ENCODE results near the gene NISCH. TPM values are rescaled to one million over a fixed set of nuclear protein-coding genes. Genes with fewer than 3 reads are reported as not detected.

The NISCH gene
- polyA plus RNA-seq, 2 of the 4 experiments (the other 2 are of a cell fraction) = 17.3 to 18.2 TPM

GRCh38 chr3:52454250-52454937 lies 1.0 kb upstream of the NISCH start:
- ChIA-PET POLR2A (no interaction called here), CTCF (interaction anchor here (0.9 to 14.4 kb wide), 2 partner anchors 9 to 25 kb away, joined by 3 to 351 read pairs; no protein-coding TSS in a partner anchor)
- ATAC-seq (no peak; a peak in 1 of 6 replicates), DNase-seq (ENCODE audit: low read depth in 1 of 2, low spot score in 1 of 2) (no peak), FAIRE-seq (no peak)
- Histone ChIP-seq H3K27ac (peak overlapping the region; percentile 84 to 99; a peak in 5 of 6 replicates), H3K4me1 (peaks cover 26% of the 10 kb centered on the region), H3K9me3 (no peaks in the 10 kb centered on the region), H3K4me2 (peak overlapping the region; percentile 92), H3K4me3 (peak overlapping the region; percentile 66; the same call in 1 of the 3 replicates)
- 63% methylated on average over 5 of the region's 8 CpGs for WGBS (ENCODE audit: missing lambda C conversion rate)
- TF ChIP-seq NFE2L2 (conservative IDR thresholded peaks at IDR 0.05; ENCODE audit: low read length) (no peak), CBX2 (IDR thresholded peaks at IDR 0.05; ENCODE audit: borderline replicate concordance, low read depth) (no peak), EP300 (IDR thresholded peaks at IDR 0.05) (no peak), ELK1 (IDR thresholded peaks at IDR 0.05; ENCODE audit: low read depth, low read length) (no peak), FOSB (CRISPR knock-in tag; IDR thresholded peaks at IDR 0.05) (no peak), CHD4 (IDR thresholded peaks at IDR 0.05; ENCODE audit: borderline replicate concordance) (no peak), MAX (IDR thresholded peaks at IDR 0.05) (no peak), ZC3H11A (IDR thresholded peaks at IDR 0.05) (no peak), EHMT2 (IDR thresholded peaks at IDR 0.05; ENCODE audit: low read depth) (no peak), NR3C1 (IDR thresholded peaks at IDR 0.05) (no peak), ZNF302 (CRISPR knock-in tag; IDR thresholded peaks at IDR 0.05) (no peak), E2F6 (IDR thresholded peaks at IDR 0.05; ENCODE audit: borderline replicate concordance, low read depth) (no peak), RARB (CRISPR knock-in tag; IDR thresholded peaks at IDR 0.05) (no peak), BHLHE40 (IDR thresholded peaks at IDR 0.05; ENCODE audit: low read depth, low read length) (no peak), HEYL (CRISPR knock-in tag; IDR thresholded peaks at IDR 0.05) (no peak)
- TF ChIP-seq, protein P1, sequence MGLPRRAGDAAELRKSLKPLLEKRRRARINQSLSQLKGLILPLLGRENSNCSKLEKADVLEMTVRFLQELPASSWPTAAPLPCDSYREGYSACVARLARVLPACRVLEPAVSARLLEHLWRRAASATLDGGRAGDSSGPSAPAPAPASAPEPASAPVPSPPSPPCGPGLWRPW (IDR thresholded peaks at IDR 0.05) = no peak
- TF ChIP-seq, protein P2, sequence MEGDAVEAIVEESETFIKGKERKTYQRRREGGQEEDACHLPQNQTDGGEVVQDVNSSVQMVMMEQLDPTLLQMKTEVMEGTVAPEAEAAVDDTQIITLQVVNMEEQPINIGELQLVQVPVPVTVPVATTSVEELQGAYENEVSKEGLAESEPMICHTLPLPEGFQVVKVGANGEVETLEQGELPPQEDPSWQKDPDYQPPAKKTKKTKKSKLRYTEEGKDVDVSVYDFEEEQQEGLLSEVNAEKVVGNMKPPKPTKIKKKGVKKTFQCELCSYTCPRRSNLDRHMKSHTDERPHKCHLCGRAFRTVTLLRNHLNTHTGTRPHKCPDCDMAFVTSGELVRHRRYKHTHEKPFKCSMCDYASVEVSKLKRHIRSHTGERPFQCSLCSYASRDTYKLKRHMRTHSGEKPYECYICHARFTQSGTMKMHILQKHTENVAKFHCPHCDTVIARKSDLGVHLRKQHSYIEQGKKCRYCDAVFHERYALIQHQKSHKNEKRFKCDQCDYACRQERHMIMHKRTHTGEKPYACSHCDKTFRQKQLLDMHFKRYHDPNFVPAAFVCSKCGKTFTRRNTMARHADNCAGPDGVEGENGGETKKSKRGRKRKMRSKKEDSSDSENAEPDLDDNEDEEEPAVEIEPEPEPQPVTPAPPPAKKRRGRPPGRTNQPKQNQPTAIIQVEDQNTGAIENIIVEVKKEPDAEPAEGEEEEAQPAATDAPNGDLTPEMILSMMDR (IDR thresholded peaks at IDR 0.05) = no peak

DNA sequence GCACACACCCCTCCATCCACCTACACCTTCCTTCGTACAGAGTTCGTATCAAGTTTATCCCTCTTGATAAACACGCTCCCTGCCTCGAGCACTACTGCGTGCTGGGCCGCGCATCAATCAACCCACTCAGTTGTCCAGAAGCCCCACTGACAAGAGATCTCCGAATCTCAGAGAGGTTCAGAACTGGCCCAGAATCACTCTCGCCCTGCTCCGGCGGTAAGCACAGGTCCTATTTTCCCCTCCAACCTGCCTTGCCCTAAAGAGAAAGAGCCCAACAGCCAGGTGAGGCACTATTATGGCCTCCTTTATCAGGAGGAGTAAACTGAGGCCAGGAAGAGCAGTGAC lies 494 bp upstream of the NISCH start:
- FAIRE-seq (no peak), ATAC-seq (no peak), DNase-seq (ENCODE audit: low read depth in 1 of 2, low spot score in 1 of 2) (no peak)
- H3K9me3 ChIP-seq = no peaks in the 10 kb centered on the region
- H3K27ac ChIP-seq = peak overlapping the region; percentile 84 to 99
- peaks cover 22% of the 10 kb centered on the region for H3K4me1 ChIP-seq
- TF ChIP-seq HOXB5 (CRISPR knock-in tag; IDR thresholded peaks at IDR 0.05) (no peak), TP53 (CRISPR knock-in tag; IDR thresholded peaks at IDR 0.05) (no peak), MYC (IDR thresholded peaks at IDR 0.05; ENCODE audit: borderline replicate concordance, low read length) (no peak), CBX2 (IDR thresholded peaks at IDR 0.05; ENCODE audit: borderline replicate concordance, low read depth) (no peak), SREBF2 (IDR thresholded peaks at IDR 0.05) (no peak), NR3C1 (IDR thresholded peaks at IDR 0.05) (no peak), ZC3H11A (IDR thresholded peaks at IDR 0.05) (no peak)
- peak overlapping the region; percentile 92 for H3K4me2 ChIP-seq
- POLR2A ChIA-PET = no interaction called here
- H3K4me3 ChIP-seq = peak overlapping the region; percentile 66
- CTCF ChIA-PET = interaction anchor here (0.9 to 14.4 kb wide), 2 partner anchors 9 to 25 kb away, joined by 3 to 351 read pairs; no protein-coding TSS in a partner anchor
- WGBS (ENCODE audit: missing lambda C conversion rate) = 37% methylated on average over 9 of the region's 11 CpGs
